IMR-90 (cell line): ENCODE measurements around the gene CNTN4. TPM values are rescaled to one million over a fixed set of nuclear protein-coding genes. Genes with fewer than 3 reads are reported as not detected.

Experiments
- ATAC-seq: fragments of 200-7000 bp; cut with Tn5 transposase; 2 replicates; pipeline ENCODE4 v1.9.1; 2020; ENCODE audit warnings: low read depth, mild to moderate bottlenecking, moderate library complexity
- BruUV-seq: library from RNA; stranded (reverse); fragments of 400-500 nt; replicated peaks from 2 replicates; lab custom pipeline; 2021; lab: Mats Ljungman, UMichigan
- CTCF ChIA-PET: fragments of 300-600 bp; formaldehyde crosslinking; extraction: SDS; loops from one replicate; lab custom pipeline; 2021; ENCODE audit warnings: antibody characterized with exemption; lab: Yijun Ruan, JAX
- POLR2A ChIA-PET: fragments of 300-600 bp; sonication (Branson Sonifier 250); formaldehyde crosslinking; loops from one replicate; lab custom pipeline; 2022; ENCODE audit warnings: antibody characterized with exemption; ENCODE audit not compliant: unreplicated experiment; lab: Charles Lee
- DNase-seq: peaks from one replicate; pipeline ENCODE4 v3.0.0; 2013
- H2AFZ ChIP-seq: replicated peaks from 2 replicates; pipeline ENCODE3; 2013; ENCODE audit warnings: low read length, mild to moderate bottlenecking; ENCODE audit not compliant: poor library complexity
- H2AK5ac ChIP-seq: 2 replicates; pipeline ENCODE4 v1.6.1; 2013; ENCODE audit warnings: low read depth, low read length, inconsistent platforms
- H2AK9ac ChIP-seq: replicated peaks from 2 replicates; pipeline ENCODE3; 2013; ENCODE audit warnings: mild to moderate bottlenecking, low read depth, low read length, moderate library complexity; ENCODE audit not compliant: poor library complexity
- H2BK120ac ChIP-seq: 2 replicates; pipeline ENCODE4 v1.6.1; 2013; ENCODE audit warnings: low read depth, low read length, inconsistent platforms
- H2BK15ac ChIP-seq: 3 replicates; pipeline ENCODE4 v1.6.1; 2013; ENCODE audit warnings: low read depth, low read length, inconsistent platforms
- H2BK20ac ChIP-seq: 2 replicates; pipeline ENCODE4 v1.6.1; 2013; ENCODE audit warnings: low read depth, mild to moderate bottlenecking, inconsistent platforms, low read length, moderate library complexity
- H2BK5ac ChIP-seq: 2 replicates; pipeline ENCODE4 v1.6.1; 2013; ENCODE audit warnings: mild to moderate bottlenecking, low read depth, low read length, inconsistent platforms; ENCODE audit not compliant: poor library complexity, severe bottlenecking
- H3K14ac ChIP-seq: replicated peaks from 2 replicates; pipeline ENCODE4 v1.6.1; 2013; ENCODE audit warnings: low read depth, low read length, inconsistent platforms
- H3K18ac ChIP-seq: 2 replicates; pipeline ENCODE4 v1.6.1; 2013; ENCODE audit warnings: low read depth, low read length, control low read depth
- H3K23ac ChIP-seq: 2 replicates; pipeline ENCODE4 v1.6.1; 2013; ENCODE audit warnings: low read depth, low read length, inconsistent platforms
- H3K27ac ChIP-seq: 2 replicates; pipeline ENCODE4 v1.5.1; 2013; ENCODE audit warnings: mild to moderate bottlenecking, control low read depth, low read length; ENCODE audit not compliant: insufficient read depth
- H3K27me3 ChIP-seq: 2 replicates; pipeline ENCODE4 v1.6.1; 2013; ENCODE audit warnings: low read length; ENCODE audit not compliant: control insufficient read depth, insufficient read depth
- H3K36me3 ChIP-seq: 2 replicates; pipeline ENCODE4 v1.6.1; 2013; ENCODE audit warnings: low read length, mixed read lengths; ENCODE audit not compliant: control insufficient read depth, insufficient read depth
- H3K4ac ChIP-seq: 2 replicates; pipeline ENCODE4 v1.6.1; 2013; ENCODE audit warnings: low read depth, low read length, inconsistent platforms
- H3K4me1 ChIP-seq: 2 replicates; pipeline ENCODE4 v1.6.1; 2013; ENCODE audit warnings: low read length, mixed read lengths; ENCODE audit not compliant: control insufficient read depth, insufficient read depth
- H3K4me2 ChIP-seq: 2 replicates; pipeline ENCODE4 v1.6.1; 2013; ENCODE audit warnings: low read depth, mild to moderate bottlenecking, control low read depth, low read length, moderate library complexity
- H3K4me3 ChIP-seq: 2 replicates; pipeline ENCODE4 v1.5.1; 2013; ENCODE audit warnings: low read depth, mild to moderate bottlenecking, control low read depth, low read length, moderate library complexity; ENCODE audit not compliant: insufficient read depth
- H3K56ac ChIP-seq: 2 replicates; pipeline ENCODE4 v1.6.1; 2013; ENCODE audit warnings: low read length, inconsistent platforms; ENCODE audit not compliant: insufficient read depth; ENCODE audit errors: extremely low read depth
- H3K79me1 ChIP-seq, 2 experiments: 2 replicates each; pipeline ENCODE4 v1.6.1; 2013; ENCODE audit warnings: low read length in 2 of 2, inconsistent platforms in 1 of 2, low read depth in 1 of 2
- H3K9ac ChIP-seq: 2 replicates; pipeline ENCODE4 v1.6.1; 2013; ENCODE audit warnings: low read depth, low read length, control low read depth
- H3K9me1 ChIP-seq: 2 replicates; pipeline ENCODE4 v1.6.1; 2013; ENCODE audit warnings: low read length, inconsistent platforms; ENCODE audit not compliant: insufficient read depth
- H3K9me3 ChIP-seq: 2 replicates; pipeline ENCODE4 v1.6.1; 2013; ENCODE audit warnings: low read length; ENCODE audit not compliant: control insufficient read depth, insufficient read depth
- H4K20me1 ChIP-seq: 2 replicates; pipeline ENCODE4 v1.6.1; 2013; ENCODE audit warnings: low read length, inconsistent platforms; ENCODE audit not compliant: insufficient read depth
- H4K5ac ChIP-seq: 2 replicates; pipeline ENCODE4 v1.6.1; 2013; ENCODE audit warnings: mild to moderate bottlenecking, low read depth, low read length, control low read depth
- H4K8ac ChIP-seq, 2 experiments: 2 replicates each; pipeline ENCODE4 v1.6.1; 2013; ENCODE audit warnings: low read depth in 2 of 2, low read length in 2 of 2, control low read depth in 1 of 2, inconsistent platforms in 1 of 2
- H4K91ac ChIP-seq: 2 replicates; pipeline ENCODE4 v1.6.1; 2013; ENCODE audit warnings: low read depth, low read length, inconsistent platforms; ENCODE audit not compliant: insufficient read depth
- MAFK ChIP-seq: IDR thresholded peaks from 2 replicates; pipeline ENCODE4 v1.6.1; 2012; ENCODE audit warnings: low read depth, low read length, improper control_type of control experiment
- NFE2L2 ChIP-seq: fragments of 150-350 bp; IDR thresholded peaks from 2 replicates; pipeline ENCODE4 v1.6.1; 2016; ENCODE audit warnings: low read depth, mild to moderate bottlenecking, low read length
- POLR2A ChIP-seq: IDR thresholded peaks from 2 replicates; pipeline ENCODE4 v1.6.1; 2012; ENCODE audit warnings: mild to moderate bottlenecking, low read depth, low read length
- RCOR1 ChIP-seq: IDR thresholded peaks from 2 replicates; pipeline ENCODE4 v1.6.1; 2012; ENCODE audit warnings: mild to moderate bottlenecking, low read length, improper control_type of control experiment; ENCODE audit not compliant: insufficient replicate concordance
- RFX5 ChIP-seq: IDR thresholded peaks from 2 replicates; pipeline ENCODE4 v1.8.0; 2012; ENCODE audit warnings: low read depth, mild to moderate bottlenecking, low read length, moderate library complexity
- SMC3 ChIP-seq: fragments of 150-350 bp; IDR thresholded peaks from 2 replicates; pipeline ENCODE4 v1.6.1; 2016; ENCODE audit warnings: low read depth, mild to moderate bottlenecking, antibody characterized with exemption, low read length, moderate library complexity
- WGBS, 2 experiments: methylation state at CpG; one replicate each; pipeline versions ENCODE4 v1.1.5 to v1.1.7; 2013; ENCODE audit warnings: missing lambda C conversion rate in 2 of 2; ENCODE audit not compliant: insufficient read length in 1 of 2; ENCODE audit errors: extremely low coverage in 2 of 2; 5-methylcytosine and 5-hydroxymethylcytosine counted together
- dilution Hi-C: fragments of 300-500 bp; cut with HindIII; formaldehyde crosslinking; loops from one replicate; pipeline ENCODE4 v1.14.3; 2018; ENCODE audit warnings: low sequenced_read_pairs; ENCODE audit not compliant: unreplicated experiment
- in situ Hi-C: fragments of 300-500 bp; cut with MboI; formaldehyde crosslinking; loops from 3 replicates; pipeline ENCODE4 v1.14.3; 2019; ENCODE audit warnings: low sequenced_read_pairs, inconsistent platforms, mixed read lengths
- intact Hi-C: fragments of 100-400 bp; cut with micrococcal nuclease; formaldehyde crosslinking; loops from 2 replicates; pipeline ENCODE4 v1.10.0; 2022
- polyA plus RNA-seq, 3 experiments: library from polyadenylated mRNA; depleted of rRNA; stranded (reverse); fragments of >200 nt; gene quantifications; 2 replicates each; pipeline ENCODE4 v1.2.3, GENCODE V29; 2012; ENCODE audit warnings: low replicate concordance in 1 of 3
- total RNA-seq: library from RNA; depleted of rRNA; stranded (reverse); fragments of >200 nt; gene quantifications from 2 replicates; pipeline ENCODE4 v1.2.3, GENCODE V29; 2012
- TF ChIP-seq, protein P1 (sequence below): fragments of 150-350 bp; IDR thresholded peaks from 2 replicates; pipeline ENCODE4 v1.6.1; 2017; ENCODE audit warnings: mild to moderate bottlenecking, antibody characterized with exemption, low read length, low read depth

Gene CNTN4
- total and polyA plus RNA-seq, 2 of the 4 experiments (the other 2 are of a cell fraction): under 0.01 TPM; not detected in 1

DNA sequence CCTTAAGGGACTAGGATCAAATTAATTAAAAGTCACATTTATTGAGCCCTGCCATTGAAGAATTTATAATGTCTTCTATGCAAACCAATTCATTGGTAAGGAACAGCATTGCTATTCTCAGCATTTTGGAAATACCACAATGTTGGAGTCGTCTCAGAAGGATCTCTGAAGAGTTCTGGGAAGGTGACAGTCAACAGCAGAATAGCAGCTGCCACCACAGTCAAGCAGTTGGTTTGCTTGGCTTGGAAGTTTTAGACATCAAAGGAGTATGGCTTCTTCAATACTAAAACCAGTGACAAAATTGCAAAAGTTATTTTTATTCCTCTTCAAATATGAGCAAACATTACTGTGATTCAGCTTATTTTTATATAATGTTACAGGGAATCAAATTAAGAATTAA is 167.9 kb downstream of the CNTN4 start:
- H2AFZ ChIP-seq: no peak overlapping the region
- H2BK20ac ChIP-seq: no peak overlapping the region
- H3K27me3 ChIP-seq: no peaks in the 10 kb centered on the region
- no peak for ATAC-seq
- no peak overlapping the region for H3K27ac ChIP-seq
- no peak overlapping the region for H2AK5ac ChIP-seq
- no peak overlapping the region for H4K91ac ChIP-seq
- H3K9me1 ChIP-seq: no peaks in the 10 kb centered on the region
- intact Hi-C loops: no loop called here
- no peak overlapping the region for H3K14ac ChIP-seq
- no peak overlapping the region for H3K4me2 ChIP-seq
- no peak overlapping the region for H2BK5ac ChIP-seq
- no CpG with 5 or more reads among the region's 1 CpG for WGBS, 2 experiments
- BruUV-seq: no TSS peak
- no peak overlapping the region for H4K8ac ChIP-seq
- CTCF ChIA-PET: interaction anchor here (0.6 kb wide), 1 partner anchor 621 kb away, joined by 3 read pairs; no protein-coding TSS in a partner anchor
- H3K4me1 ChIP-seq: no peaks in the 10 kb centered on the region
- H3K56ac ChIP-seq: no peak overlapping the region
- no peak for TF ChIP-seq SMC3
- TF ChIP-seq MAFK: no peak
- TF ChIP-seq, protein P1, sequence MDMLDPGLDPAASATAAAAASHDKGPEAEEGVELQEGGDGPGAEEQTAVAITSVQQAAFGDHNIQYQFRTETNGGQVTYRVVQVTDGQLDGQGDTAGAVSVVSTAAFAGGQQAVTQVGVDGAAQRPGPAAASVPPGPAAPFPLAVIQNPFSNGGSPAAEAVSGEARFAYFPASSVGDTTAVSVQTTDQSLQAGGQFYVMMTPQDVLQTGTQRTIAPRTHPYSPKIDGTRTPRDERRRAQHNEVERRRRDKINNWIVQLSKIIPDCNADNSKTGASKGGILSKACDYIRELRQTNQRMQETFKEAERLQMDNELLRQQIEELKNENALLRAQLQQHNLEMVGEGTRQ: no peak
- TF ChIP-seq RCOR1: no peak
- TF ChIP-seq RFX5: no peak
- TF ChIP-seq POLR2A: no peak
- no peak for TF ChIP-seq NFE2L2
- H2BK120ac ChIP-seq: no peak overlapping the region
- H4K20me1 ChIP-seq: no peaks in the 10 kb centered on the region
- H3K9me3 ChIP-seq: peaks cover 1% of the 10 kb centered on the region
- H3K36me3 ChIP-seq: no peaks in the 10 kb centered on the region
- no peak overlapping the region for H2AK9ac ChIP-seq
- no peak overlapping the region for H3K18ac ChIP-seq
- H3K9ac ChIP-seq: no peak overlapping the region
- no peak overlapping the region for H4K5ac ChIP-seq
- POLR2A ChIA-PET: no interaction called here
- H3K23ac ChIP-seq: no peak overlapping the region
- no peak overlapping the region for H3K4me3 ChIP-seq
- in situ Hi-C loops: no loop called here
- DNase-seq: no peak
- no peak overlapping the region for H3K4ac ChIP-seq
- H2BK15ac ChIP-seq: no peak overlapping the region
- H3K79me1 ChIP-seq: no peaks in the 10 kb centered on the region
- dilution Hi-C loops: no loop called here
